Measurements from ENCODE around the gene SCMH1. TPM values are rescaled to one million over a fixed set of nuclear protein-coding genes. Genes with fewer than 3 reads are reported as not detected.

SCMH1 gene
- total and polyA plus RNA-seq, 2 experiments from 2014 or later, result 15.0 to 19.4 TPM

- TF ChIP-seq REST (IDR thresholded peaks at IDR 0.05; ENCODE audit: unreplicated experiment), result no peak
- no peak for TF ChIP-seq CREB1 (CRISPR knock-in tag; IDR thresholded peaks at IDR 0.05; ENCODE audit: low read depth)
- TF ChIP-seq STAT1 (IDR thresholded peaks at IDR 0.05; ENCODE audit: unreplicated experiment), result no peak
These were observed 215.9 kb downstream of the SCMH1 start (continued) for GRCh38 chr1:41025979-41026819.

GRCh38 chr1:41024953-41025352, 217.2 kb downstream of the SCMH1 start:
- Histone ChIP-seq H4K20me1 (replicated peaks; ENCODE audit: insufficient read depth) (no peaks in the 10 kb centered on the region), H3K9me2 (ENCODE audit: insufficient read depth) (no peaks in the 10 kb centered on the region), H3K4me1 (ENCODE audit: insufficient read depth) (peaks cover 8% of the 10 kb centered on the region; the same call in 1 of the 2 replicates), H3K4me3 (no peak overlapping the region), H2AFZ (no peak overlapping the region), H3K27ac (ENCODE audit: low read depth) (no peak overlapping the region), H3K36me3 (ENCODE audit: insufficient read depth) (no peaks in the 10 kb centered on the region), H3K4me2 (no peak overlapping the region), H3K79me2 (replicated peaks; ENCODE audit: insufficient read depth) (no peaks in the 10 kb centered on the region), H3K27me3 (ENCODE audit: insufficient read depth) (peaks cover 17% of the 10 kb centered on the region; the same call in 1 of the 2 replicates), H3F3A (replicated peaks; ENCODE audit: low read depth) (no peaks in the 10 kb centered on the region)
- peaks cover 26% of the 10 kb centered on the region for H3K27me3 Mint-ChIP-seq (ENCODE audit: insufficient read depth, low read depth, poor library complexity)
- H3K9me3 Mint-ChIP-seq, result no peaks in the 10 kb centered on the region
- no peak overlapping the region for H3K27ac Mint-ChIP-seq
- no peak overlapping the region for H3K4me3 Mint-ChIP-seq
- peaks cover 18% of the 10 kb centered on the region for H3K4me1 Mint-ChIP-seq
- DNase-seq (ENCODE audit: low spot score) (peak; percentile 47), ATAC-seq (peak; percentile 5; the same call in 2 of the 3 replicates)
- H3K36me3 Mint-ChIP-seq (ENCODE audit: low read depth), result peaks cover 17% of the 10 kb centered on the region
- no peak for TF ChIP-seq EZH2 (IDR thresholded peaks at IDR 0.05; ENCODE audit: low read depth, unreplicated experiment)
- TF ChIP-seq EZH2phosphoT487 (IDR thresholded peaks at IDR 0.05; ENCODE audit: unreplicated experiment), result no peak
- no peak for TF ChIP-seq STAT1 (IDR thresholded peaks at IDR 0.05; ENCODE audit: unreplicated experiment)
- TF ChIP-seq ZNF331 (CRISPR knock-in tag; IDR thresholded peaks at IDR 0.05; ENCODE audit: low read depth), result no peak
- TF ChIP-seq CREB1 (CRISPR knock-in tag; IDR thresholded peaks at IDR 0.05; ENCODE audit: low read depth), result no peak
- no peak for TF ChIP-seq POLR2AphosphoS5 (IDR thresholded peaks at IDR 0.05; ENCODE audit: low read depth)
- no peak for TF ChIP-seq NANOG (IDR thresholded peaks at IDR 0.05; ENCODE audit: borderline replicate concordance)
- no peak for TF ChIP-seq ZNF462 (CRISPR knock-in tag; IDR thresholded peaks at IDR 0.05)
- no peak for TF ChIP-seq CTCF (conservative IDR thresholded peaks at IDR 0.05; ENCODE audit: low read depth in 2 of 2)
